Esophagus squamous epithelium (tissue), 4 donors: ENCODE data around the gene RNF144A.

Source experiments
- POLR2A ChIP-seq, 4 donors: fragments of 450-650 bp; IDR thresholded peaks; one replicate each; pipeline ENCODE4 v1.6.1; 2017; ENCODE audit warnings: antibody characterized with exemption in 4 of 4, mild to moderate bottlenecking in 4 of 4, moderate library complexity in 3 of 4
- TF ChIP-seq, protein P1 (sequence below), 6 experiments: fragments of 450-650 bp in 4 of 6; fragments of 200-600 bp in 2 of 6; sonication (generic) in 2 of 6; IDR thresholded peaks; one replicate each; pipeline ENCODE4 v1.5.1; 2016 to 2019; ENCODE audit warnings: antibody characterized with exemption in 6 of 6, mild to moderate bottlenecking in 4 of 6, moderate library complexity in 4 of 6

DNA sequence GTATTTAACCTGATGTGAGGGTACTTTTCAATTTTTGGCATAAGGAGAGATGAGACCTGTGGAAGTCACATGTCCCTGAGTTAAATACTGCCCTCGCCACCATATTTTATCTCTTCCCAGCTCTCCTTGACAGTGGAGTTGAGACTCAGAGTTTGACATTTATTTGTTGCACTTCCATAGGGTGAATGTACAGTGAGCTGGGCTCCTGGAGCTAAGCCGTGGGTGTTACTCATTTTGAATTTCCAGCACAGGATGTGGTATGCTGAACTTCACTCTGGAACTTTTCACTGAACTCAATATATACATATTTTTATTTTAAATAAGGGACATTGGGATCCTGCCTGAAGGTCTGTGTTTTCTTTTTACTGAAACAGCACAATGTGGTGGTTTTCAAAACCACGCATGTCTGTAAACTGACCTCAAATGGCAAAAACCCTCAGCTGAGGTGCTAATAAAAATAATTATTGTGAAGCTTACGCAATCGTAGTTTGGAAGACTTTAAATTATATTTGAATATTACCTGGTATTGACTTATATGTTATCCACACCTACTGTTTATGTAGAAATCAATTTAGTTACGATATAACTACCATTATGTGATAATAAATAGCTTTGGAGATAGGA lies 12.1 kb downstream of the RNF144A start:
- TF ChIP-seq, protein P1, sequence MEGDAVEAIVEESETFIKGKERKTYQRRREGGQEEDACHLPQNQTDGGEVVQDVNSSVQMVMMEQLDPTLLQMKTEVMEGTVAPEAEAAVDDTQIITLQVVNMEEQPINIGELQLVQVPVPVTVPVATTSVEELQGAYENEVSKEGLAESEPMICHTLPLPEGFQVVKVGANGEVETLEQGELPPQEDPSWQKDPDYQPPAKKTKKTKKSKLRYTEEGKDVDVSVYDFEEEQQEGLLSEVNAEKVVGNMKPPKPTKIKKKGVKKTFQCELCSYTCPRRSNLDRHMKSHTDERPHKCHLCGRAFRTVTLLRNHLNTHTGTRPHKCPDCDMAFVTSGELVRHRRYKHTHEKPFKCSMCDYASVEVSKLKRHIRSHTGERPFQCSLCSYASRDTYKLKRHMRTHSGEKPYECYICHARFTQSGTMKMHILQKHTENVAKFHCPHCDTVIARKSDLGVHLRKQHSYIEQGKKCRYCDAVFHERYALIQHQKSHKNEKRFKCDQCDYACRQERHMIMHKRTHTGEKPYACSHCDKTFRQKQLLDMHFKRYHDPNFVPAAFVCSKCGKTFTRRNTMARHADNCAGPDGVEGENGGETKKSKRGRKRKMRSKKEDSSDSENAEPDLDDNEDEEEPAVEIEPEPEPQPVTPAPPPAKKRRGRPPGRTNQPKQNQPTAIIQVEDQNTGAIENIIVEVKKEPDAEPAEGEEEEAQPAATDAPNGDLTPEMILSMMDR (IDR thresholded peaks at IDR 0.05): no peak
- no peak for TF ChIP-seq POLR2A (IDR thresholded peaks at IDR 0.05)
